WTC11 (cell line): ENCODE results near the gene ATP2B2. TPM values are rescaled to one million over a fixed set of nuclear protein-coding genes. Genes with fewer than 3 reads are reported as not detected.

ENCODE experiments used
- ATAC-seq: fragments of 200-7000 bp; cut with Tn5 transposase; 2 replicates; pipeline ENCODE4 v1.10.0; 2021; ENCODE audit warnings: mild to moderate bottlenecking, moderate library complexity
- CTCF ChIA-PET: fragments of 300-600 bp; sonication (Branson Sonifier 250); formaldehyde crosslinking; loops from one replicate; lab custom pipeline; 2021; ENCODE audit warnings: antibody characterized with exemption; lab: Charles Lee
- POLR2A ChIA-PET: fragments of 350-600 bp; sonication (Branson Sonifier 250); formaldehyde crosslinking; loops from one replicate; lab custom pipeline; 2021; ENCODE audit warnings: antibody characterized with exemption; lab: Charles Lee
- DNase-seq: peaks from one replicate; pipeline ENCODE4 v3.0.0; 2021; ENCODE audit warnings: low spot score
- H3K27ac Mint-ChIP-seq: 2 replicates; pipeline ENCODE4 v1.8.0; 2021; ENCODE audit warnings: mixed read lengths
- H3K27me3 Mint-ChIP-seq: 2 replicates; pipeline ENCODE4 v1.8.0; 2021; ENCODE audit warnings: low read depth, mild to moderate bottlenecking, moderate library complexity, mixed read lengths
- H3K36me3 Mint-ChIP-seq: 2 replicates; pipeline ENCODE4 v1.8.0; 2021; ENCODE audit warnings: mixed read lengths
- H3K4me1 Mint-ChIP-seq: 2 replicates; pipeline ENCODE4 v1.8.0; 2022; ENCODE audit warnings: mixed read lengths
- H3K4me3 Mint-ChIP-seq: 2 replicates; pipeline ENCODE4 v1.8.0; 2021; ENCODE audit warnings: mild to moderate bottlenecking, moderate library complexity, mixed read lengths
- H3K9me3 Mint-ChIP-seq: 2 replicates; pipeline ENCODE4 v1.8.0; 2021; ENCODE audit warnings: mixed read lengths
- IRF1 ChIP-seq: sonication (generic); formaldehyde crosslinking; IDR thresholded peaks from 2 replicates; pipeline ENCODE4 v1.8.0; 2023; ENCODE audit warnings: missing genetic modification reagents
- KAT7 ChIP-seq: sonication (generic); formaldehyde crosslinking; IDR thresholded peaks from 2 replicates; pipeline ENCODE4 v1.8.1; 2023; ENCODE audit warnings: missing genetic modification reagents, mild to moderate bottlenecking, borderline replicate concordance
- NFE2L1 ChIP-seq: sonication (generic); formaldehyde crosslinking; IDR thresholded peaks from 2 replicates; pipeline ENCODE4 v1.8.1; 2023; ENCODE audit warnings: missing genetic modification reagents
- OVOL2 ChIP-seq: fragments of 250-450 bp; sonication (Bioruptor Pico); IDR thresholded peaks from 2 replicates; pipeline ENCODE4 v1.9.0; 2021; ENCODE audit warnings: mild to moderate bottlenecking, borderline replicate concordance
- PRRX2 ChIP-seq: fragments of 250-450 bp; sonication (Bioruptor Pico); IDR thresholded peaks from 2 replicates; pipeline ENCODE4 v1.8.0; 2021; ENCODE audit warnings: mild to moderate bottlenecking
- RELA ChIP-seq: sonication (generic); formaldehyde crosslinking; IDR thresholded peaks from 2 replicates; pipeline ENCODE4 v1.8.1; 2022; ENCODE audit warnings: missing genetic modification reagents, mild to moderate bottlenecking, borderline replicate concordance
- SMAD3 ChIP-seq: sonication (generic); formaldehyde crosslinking; IDR thresholded peaks from 2 replicates; pipeline ENCODE4 v1.8.0; 2022; ENCODE audit warnings: missing genetic modification reagents, mild to moderate bottlenecking, borderline replicate concordance
- SMAD4 ChIP-seq: sonication (generic); formaldehyde crosslinking; IDR thresholded peaks from 2 replicates; pipeline ENCODE4 v1.8.0; 2022; ENCODE audit warnings: mild to moderate bottlenecking, missing genetic modification reagents
- TCF7 ChIP-seq: sonication (generic); formaldehyde crosslinking; IDR thresholded peaks from 2 replicates; pipeline ENCODE4 v1.8.0; 2022; ENCODE audit warnings: mild to moderate bottlenecking, low read depth, missing genetic modification reagents, moderate library complexity
- TEAD4 ChIP-seq: sonication (generic); formaldehyde crosslinking; IDR thresholded peaks from 2 replicates; pipeline ENCODE4 v1.8.0; 2022; ENCODE audit warnings: mild to moderate bottlenecking, missing genetic modification reagents
- TP53 ChIP-seq: sonication (generic); formaldehyde crosslinking; IDR thresholded peaks from 2 replicates; pipeline ENCODE4 v1.8.1; 2023; ENCODE audit warnings: mild to moderate bottlenecking, missing genetic modification reagents
- ZBTB43 ChIP-seq: sonication (generic); formaldehyde crosslinking; IDR thresholded peaks from 2 replicates; pipeline ENCODE4 v1.8.1; 2023; ENCODE audit warnings: mild to moderate bottlenecking, missing genetic modification reagents
- ZNF232 ChIP-seq: sonication (generic); formaldehyde crosslinking; IDR thresholded peaks from 2 replicates; pipeline ENCODE4 v1.8.0; 2022; ENCODE audit warnings: mild to moderate bottlenecking, missing genetic modification reagents
- total RNA-seq: library from RNA; stranded (reverse); gene quantifications from 3 replicates; pipeline ENCODE4 v1.2.3, GENCODE V29; 2021
- TF ChIP-seq, protein P1 (sequence below): sonication (generic); formaldehyde crosslinking; IDR thresholded peaks from 2 replicates; pipeline ENCODE4 v1.8.1; 2023; ENCODE audit warnings: mild to moderate bottlenecking, missing genetic modification reagents, borderline replicate concordance
- TF ChIP-seq, protein P2 (sequence below): sonication (generic); formaldehyde crosslinking; IDR thresholded peaks from 2 replicates; pipeline ENCODE4 v1.8.0; 2022; ENCODE audit warnings: missing genetic modification reagents
- TF ChIP-seq, protein P3 (sequence below): sonication (generic); formaldehyde crosslinking; conservative IDR thresholded peaks from 2 replicates; pipeline ENCODE4 v1.8.1; 2023; ENCODE audit warnings: mild to moderate bottlenecking, low read depth, missing genetic modification reagents, moderate library complexity
- TF ChIP-seq, protein P4 (sequence below): sonication (generic); formaldehyde crosslinking; IDR thresholded peaks from 2 replicates; pipeline ENCODE4 v1.8.0; 2023; ENCODE audit warnings: mild to moderate bottlenecking, missing genetic modification reagents

The ATP2B2 gene
- total RNA-seq, 1 experiment from 2014 or later = 0.48 TPM

DNA sequence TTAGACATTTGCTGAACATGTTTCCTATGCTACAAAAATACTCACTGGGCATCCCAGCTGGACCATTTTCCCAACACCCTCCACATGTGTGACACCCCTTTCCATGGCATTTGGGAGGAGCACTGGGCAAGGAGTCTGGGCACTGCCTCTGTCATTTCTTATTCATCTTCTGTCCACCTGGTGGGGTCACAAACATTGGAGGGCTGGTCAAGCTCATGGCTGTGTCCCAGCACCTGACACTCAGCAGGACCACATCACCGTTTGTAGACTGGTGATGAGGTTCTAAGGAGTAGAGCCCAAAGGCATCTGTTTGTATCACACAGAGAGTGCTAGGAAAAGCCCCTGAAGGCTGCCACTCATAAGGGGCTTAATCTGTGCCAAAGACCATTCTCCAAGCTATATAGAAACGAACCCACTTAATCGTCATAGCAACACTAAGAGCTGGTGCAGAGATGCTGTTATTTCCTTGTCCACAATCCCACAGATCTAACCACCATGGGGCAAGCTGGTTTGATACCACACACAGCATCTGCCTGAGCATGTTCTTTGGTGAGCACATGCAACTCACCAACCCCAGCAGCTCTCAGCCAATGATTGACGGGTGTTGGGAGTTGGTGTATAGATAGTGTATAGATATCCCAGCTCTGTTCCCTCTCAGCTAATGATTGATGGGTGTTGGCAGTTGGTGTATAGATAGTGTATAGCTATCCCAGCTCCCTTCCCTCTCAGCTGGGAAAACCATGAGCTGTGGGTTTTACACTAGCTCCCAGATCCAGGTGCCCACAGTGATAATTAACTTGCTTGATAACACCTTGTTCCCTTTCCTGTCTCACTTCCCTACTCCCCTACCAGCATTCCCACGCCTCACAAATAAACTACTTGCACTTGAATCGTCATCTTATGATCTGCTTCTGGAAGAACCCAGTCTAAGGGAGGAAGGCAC is 42.7 kb upstream of the ATP2B2 start (continued):
- TF ChIP-seq PRRX2 (CRISPR knock-in tag) = no peak
- no peak for TF ChIP-seq RELA
- TF ChIP-seq TP53 (CRISPR knock-in tag) = no peak
- TF ChIP-seq TEAD4 (CRISPR knock-in tag) = no peak
- TF ChIP-seq ZNF232 = no peak
- TF ChIP-seq, protein P1, sequence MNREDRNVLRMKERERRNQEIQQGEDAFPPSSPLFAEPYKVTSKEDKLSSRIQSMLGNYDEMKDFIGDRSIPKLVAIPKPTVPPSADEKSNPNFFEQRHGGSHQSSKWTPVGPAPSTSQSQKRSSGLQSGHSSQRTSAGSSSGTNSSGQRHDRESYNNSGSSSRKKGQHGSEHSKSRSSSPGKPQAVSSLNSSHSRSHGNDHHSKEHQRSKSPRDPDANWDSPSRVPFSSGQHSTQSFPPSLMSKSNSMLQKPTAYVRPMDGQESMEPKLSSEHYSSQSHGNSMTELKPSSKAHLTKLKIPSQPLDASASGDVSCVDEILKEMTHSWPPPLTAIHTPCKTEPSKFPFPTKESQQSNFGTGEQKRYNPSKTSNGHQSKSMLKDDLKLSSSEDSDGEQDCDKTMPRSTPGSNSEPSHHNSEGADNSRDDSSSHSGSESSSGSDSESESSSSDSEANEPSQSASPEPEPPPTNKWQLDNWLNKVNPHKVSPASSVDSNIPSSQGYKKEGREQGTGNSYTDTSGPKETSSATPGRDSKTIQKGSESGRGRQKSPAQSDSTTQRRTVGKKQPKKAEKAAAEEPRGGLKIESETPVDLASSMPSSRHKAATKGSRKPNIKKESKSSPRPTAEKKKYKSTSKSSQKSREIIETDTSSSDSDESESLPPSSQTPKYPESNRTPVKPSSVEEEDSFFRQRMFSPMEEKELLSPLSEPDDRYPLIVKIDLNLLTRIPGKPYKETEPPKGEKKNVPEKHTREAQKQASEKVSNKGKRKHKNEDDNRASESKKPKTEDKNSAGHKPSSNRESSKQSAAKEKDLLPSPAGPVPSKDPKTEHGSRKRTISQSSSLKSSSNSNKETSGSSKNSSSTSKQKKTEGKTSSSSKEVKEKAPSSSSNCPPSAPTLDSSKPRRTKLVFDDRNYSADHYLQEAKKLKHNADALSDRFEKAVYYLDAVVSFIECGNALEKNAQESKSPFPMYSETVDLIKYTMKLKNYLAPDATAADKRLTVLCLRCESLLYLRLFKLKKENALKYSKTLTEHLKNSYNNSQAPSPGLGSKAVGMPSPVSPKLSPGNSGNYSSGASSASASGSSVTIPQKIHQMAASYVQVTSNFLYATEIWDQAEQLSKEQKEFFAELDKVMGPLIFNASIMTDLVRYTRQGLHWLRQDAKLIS (CRISPR knock-in tag) = no peak
- TF ChIP-seq ZBTB43 (CRISPR knock-in tag) = no peak
- TF ChIP-seq TCF7 (CRISPR knock-in tag) = no peak
- no peak for TF ChIP-seq SMAD4

DNA sequence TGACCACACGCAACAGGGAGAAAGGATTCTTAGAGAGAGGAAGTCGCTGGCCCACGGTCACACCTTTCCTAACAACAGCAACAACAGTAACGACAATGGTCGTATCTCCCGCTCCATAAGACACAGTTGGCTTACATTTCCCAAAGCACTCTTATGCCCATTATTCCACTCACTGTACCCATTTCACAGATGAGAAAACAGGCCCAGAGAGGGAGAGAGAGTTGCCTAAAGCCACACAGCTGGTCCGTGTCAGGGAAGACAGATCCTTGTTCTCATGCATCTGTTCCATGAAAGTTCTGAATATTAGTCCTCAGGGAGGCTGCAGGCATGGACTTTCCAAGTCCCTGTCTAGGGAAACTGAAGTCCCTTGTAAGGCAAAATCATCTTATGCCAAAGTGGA is 42.0 kb upstream of the ATP2B2 start:
- H3K27me3 Mint-ChIP-seq = peaks cover 2% of the 10 kb centered on the region; the same call in 1 of the 2 replicates
- peaks cover 8% of the 10 kb centered on the region for H3K36me3 Mint-ChIP-seq
- H3K9me3 Mint-ChIP-seq = peaks cover 15% of the 10 kb centered on the region
- ATAC-seq (no peak), DNase-seq (no peak)
- no peak overlapping the region for H3K27ac Mint-ChIP-seq
- ChIA-PET CTCF (no interaction called here), POLR2A (no interaction called here)
- no peak for TF ChIP-seq ZNF232
- TF ChIP-seq, protein P2, sequence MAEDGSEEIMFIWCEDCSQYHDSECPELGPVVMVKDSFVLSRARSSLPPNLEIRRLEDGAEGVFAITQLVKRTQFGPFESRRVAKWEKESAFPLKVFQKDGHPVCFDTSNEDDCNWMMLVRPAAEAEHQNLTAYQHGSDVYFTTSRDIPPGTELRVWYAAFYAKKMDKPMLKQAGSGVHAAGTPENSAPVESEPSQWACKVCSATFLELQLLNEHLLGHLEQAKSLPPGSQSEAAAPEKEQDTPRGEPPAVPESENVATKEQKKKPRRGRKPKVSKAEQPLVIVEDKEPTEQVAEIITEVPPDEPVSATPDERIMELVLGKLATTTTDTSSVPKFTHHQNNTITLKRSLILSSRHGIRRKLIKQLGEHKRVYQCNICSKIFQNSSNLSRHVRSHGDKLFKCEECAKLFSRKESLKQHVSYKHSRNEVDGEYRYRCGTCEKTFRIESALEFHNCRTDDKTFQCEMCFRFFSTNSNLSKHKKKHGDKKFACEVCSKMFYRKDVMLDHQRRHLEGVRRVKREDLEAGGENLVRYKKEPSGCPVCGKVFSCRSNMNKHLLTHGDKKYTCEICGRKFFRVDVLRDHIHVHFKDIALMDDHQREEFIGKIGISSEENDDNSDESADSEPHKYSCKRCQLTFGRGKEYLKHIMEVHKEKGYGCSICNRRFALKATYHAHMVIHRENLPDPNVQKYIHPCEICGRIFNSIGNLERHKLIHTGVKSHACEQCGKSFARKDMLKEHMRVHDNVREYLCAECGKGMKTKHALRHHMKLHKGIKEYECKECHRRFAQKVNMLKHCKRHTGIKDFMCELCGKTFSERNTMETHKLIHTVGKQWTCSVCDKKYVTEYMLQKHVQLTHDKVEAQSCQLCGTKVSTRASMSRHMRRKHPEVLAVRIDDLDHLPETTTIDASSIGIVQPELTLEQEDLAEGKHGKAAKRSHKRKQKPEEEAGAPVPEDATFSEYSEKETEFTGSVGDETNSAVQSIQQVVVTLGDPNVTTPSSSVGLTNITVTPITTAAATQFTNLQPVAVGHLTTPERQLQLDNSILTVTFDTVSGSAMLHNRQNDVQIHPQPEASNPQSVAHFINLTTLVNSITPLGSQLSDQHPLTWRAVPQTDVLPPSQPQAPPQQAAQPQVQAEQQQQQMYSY (CRISPR knock-in tag) = no peak
- TF ChIP-seq, all 79 proteins: peak for 0
- Mint-ChIP-seq H3K4me1 (no peaks in the 10 kb centered on the region), H3K4me3 (no peak overlapping the region)

DNA sequence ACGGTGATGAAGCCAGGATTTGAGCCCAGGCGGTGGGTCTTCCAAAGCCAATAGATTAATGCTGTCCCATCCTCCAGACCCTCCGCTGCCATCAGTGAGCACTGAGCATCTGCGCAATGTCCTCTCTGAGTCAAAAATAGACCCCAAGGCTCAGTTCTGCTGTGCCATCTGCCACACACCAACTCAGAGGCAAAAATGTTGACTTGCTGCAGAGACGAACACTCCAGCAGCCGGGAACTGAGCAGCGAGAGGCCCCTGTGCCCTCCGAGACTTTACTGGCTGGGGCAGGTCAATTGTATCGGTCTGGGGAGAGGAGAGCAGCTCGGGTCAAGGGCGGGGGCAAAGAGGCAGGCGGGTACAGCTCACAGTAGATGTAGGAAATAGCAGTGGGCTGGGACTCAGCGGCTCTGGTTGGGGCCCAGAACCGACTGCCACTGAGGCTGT is 41.5 kb upstream of the ATP2B2 start:
- CTCF ChIA-PET = no interaction called here
- Mint-ChIP-seq H3K36me3 (peaks cover 10% of the 10 kb centered on the region), H3K4me3 (no peak overlapping the region), H3K4me1 (no peaks in the 10 kb centered on the region), H3K9me3 (peaks cover 21% of the 10 kb centered on the region), H3K27me3 (peaks cover 2% of the 10 kb centered on the region; the same call in 1 of the 2 replicates), H3K27ac (no peak overlapping the region)
- POLR2A ChIA-PET = interaction anchor here (0.6 kb wide), 1 partner anchor 969 kb away, joined by 3 read pairs; no protein-coding TSS in a partner anchor
- ATAC-seq = no peak
- no peak for DNase-seq
- TF ChIP-seq, protein P3, sequence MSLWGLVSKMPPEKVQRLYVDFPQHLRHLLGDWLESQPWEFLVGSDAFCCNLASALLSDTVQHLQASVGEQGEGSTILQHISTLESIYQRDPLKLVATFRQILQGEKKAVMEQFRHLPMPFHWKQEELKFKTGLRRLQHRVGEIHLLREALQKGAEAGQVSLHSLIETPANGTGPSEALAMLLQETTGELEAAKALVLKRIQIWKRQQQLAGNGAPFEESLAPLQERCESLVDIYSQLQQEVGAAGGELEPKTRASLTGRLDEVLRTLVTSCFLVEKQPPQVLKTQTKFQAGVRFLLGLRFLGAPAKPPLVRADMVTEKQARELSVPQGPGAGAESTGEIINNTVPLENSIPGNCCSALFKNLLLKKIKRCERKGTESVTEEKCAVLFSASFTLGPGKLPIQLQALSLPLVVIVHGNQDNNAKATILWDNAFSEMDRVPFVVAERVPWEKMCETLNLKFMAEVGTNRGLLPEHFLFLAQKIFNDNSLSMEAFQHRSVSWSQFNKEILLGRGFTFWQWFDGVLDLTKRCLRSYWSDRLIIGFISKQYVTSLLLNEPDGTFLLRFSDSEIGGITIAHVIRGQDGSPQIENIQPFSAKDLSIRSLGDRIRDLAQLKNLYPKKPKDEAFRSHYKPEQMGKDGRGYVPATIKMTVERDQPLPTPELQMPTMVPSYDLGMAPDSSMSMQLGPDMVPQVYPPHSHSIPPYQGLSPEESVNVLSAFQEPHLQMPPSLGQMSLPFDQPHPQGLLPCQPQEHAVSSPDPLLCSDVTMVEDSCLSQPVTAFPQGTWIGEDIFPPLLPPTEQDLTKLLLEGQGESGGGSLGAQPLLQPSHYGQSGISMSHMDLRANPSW (CRISPR knock-in tag) = no peak
- TF ChIP-seq NFE2L1 (CRISPR knock-in tag) (no peak), SMAD3 (CRISPR knock-in tag) (no peak), IRF1 (no peak), KAT7 (CRISPR knock-in tag) (no peak), OVOL2 (no peak)
- TF ChIP-seq, protein P4, sequence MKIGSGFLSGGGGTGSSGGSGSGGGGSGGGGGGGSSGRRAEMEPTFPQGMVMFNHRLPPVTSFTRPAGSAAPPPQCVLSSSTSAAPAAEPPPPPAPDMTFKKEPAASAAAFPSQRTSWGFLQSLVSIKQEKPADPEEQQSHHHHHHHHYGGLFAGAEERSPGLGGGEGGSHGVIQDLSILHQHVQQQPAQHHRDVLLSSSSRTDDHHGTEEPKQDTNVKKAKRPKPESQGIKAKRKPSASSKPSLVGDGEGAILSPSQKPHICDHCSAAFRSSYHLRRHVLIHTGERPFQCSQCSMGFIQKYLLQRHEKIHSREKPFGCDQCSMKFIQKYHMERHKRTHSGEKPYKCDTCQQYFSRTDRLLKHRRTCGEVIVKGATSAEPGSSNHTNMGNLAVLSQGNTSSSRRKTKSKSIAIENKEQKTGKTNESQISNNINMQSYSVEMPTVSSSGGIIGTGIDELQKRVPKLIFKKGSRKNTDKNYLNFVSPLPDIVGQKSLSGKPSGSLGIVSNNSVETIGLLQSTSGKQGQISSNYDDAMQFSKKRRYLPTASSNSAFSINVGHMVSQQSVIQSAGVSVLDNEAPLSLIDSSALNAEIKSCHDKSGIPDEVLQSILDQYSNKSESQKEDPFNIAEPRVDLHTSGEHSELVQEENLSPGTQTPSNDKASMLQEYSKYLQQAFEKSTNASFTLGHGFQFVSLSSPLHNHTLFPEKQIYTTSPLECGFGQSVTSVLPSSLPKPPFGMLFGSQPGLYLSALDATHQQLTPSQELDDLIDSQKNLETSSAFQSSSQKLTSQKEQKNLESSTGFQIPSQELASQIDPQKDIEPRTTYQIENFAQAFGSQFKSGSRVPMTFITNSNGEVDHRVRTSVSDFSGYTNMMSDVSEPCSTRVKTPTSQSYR (CRISPR knock-in tag) = no peak
